ENCODE results near the gene ZNF438. TPM values are rescaled to one million over a fixed set of nuclear protein-coding genes. Genes with fewer than 3 reads are reported as not detected.

The ZNF438 gene
- total RNA-seq, 6 experiments from 2014 or later: 3.0 to 4.6 (median 3.9) TPM

DNA sequence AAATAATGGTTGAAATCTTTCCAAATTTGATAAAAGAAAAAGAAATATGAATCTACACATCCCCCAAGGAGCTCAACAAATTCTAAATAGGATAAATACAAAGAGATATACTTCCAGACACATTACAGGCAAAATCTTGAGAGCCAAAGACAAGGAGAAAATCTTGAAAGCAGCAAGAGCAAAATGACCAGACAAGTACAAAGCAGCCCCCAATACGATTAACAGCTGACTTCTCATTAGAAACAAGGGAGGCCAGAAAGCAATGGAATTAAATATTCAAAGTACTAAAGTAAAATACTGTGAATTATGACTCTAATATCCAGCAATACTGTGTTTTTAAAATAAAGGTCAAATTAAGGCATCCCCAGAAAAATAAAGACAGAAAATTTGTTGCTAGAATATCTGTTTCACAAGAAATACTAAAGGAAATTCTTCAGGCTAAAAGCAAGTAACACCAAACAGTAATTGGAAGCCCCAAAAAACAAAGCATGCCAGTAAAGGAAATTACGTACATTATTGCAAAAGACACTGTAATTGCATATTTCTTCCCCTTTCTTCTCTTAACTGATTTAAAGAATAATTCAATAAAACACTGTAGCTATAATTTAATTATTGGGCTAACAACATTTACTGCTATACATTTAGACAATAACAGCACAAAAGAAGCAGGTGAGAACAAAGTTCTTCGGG, 36.4 kb downstream of the ZNF438 start:
- no peak for TF ChIP-seq CTCF (IDR thresholded peaks at IDR 0.05)
- H3K27me3 Mint-ChIP-seq (ENCODE audit: insufficient read depth): no peaks in the 10 kb centered on the region; the same call in 1 of the 2 replicates
- DNase-seq: no peak

GRCh38 chr10:30993155-30993554, 38.5 kb downstream of the ZNF438 start:
- no peak overlapping the region for H3K27ac Mint-ChIP-seq
- DNase-seq: no peak
- H3K4me1 Mint-ChIP-seq (ENCODE audit: low read depth): peaks cover 44% of the 10 kb centered on the region
- no peak overlapping the region for H3K4me3 Mint-ChIP-seq
- peaks cover 46% of the 10 kb centered on the region for H3K36me3 Mint-ChIP-seq (ENCODE audit: low read depth)
- peaks cover 31% of the 10 kb centered on the region for H3K9me3 Mint-ChIP-seq
- no peaks in the 10 kb centered on the region; the same call in 1 of the 2 replicates for H3K27me3 Mint-ChIP-seq (ENCODE audit: insufficient read depth)
- TF ChIP-seq CTCF (IDR thresholded peaks at IDR 0.05): no peak

More for the DNA sequence above, 36.4 kb downstream of the ZNF438 start:
- Mint-ChIP-seq H3K4me3 (no peak overlapping the region), H3K4me1 (ENCODE audit: low read depth) (peaks cover 53% of the 10 kb centered on the region), H3K9me3 (peaks cover 31% of the 10 kb centered on the region), H3K27ac (no peak overlapping the region), H3K36me3 (ENCODE audit: low read depth) (peaks cover 46% of the 10 kb centered on the region)

DNA sequence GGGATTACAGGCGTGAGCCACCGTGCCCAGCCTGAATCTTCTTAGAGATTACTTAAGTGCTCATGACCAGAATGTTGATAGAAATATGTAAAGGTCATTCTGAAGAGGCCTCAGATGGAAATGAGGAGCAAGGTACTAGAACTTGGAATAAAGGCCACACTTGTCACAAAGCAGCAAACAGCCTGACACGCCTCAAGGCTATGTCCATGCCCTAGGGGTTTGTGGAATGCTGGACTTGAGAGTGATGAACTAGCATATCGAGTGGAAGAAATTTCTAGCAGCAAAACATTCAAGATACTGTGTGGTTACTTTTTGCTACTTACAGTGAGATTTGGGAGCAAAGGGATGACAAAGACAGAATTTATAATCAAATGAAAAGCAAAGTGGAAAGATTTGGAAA, 39.0 kb downstream of the ZNF438 start:
- H3K4me3 Mint-ChIP-seq: no peak overlapping the region
- H3K4me1 Mint-ChIP-seq (ENCODE audit: low read depth): peaks cover 41% of the 10 kb centered on the region
- no peak overlapping the region for H3K27ac Mint-ChIP-seq
- H3K27me3 Mint-ChIP-seq (ENCODE audit: insufficient read depth): no peaks in the 10 kb centered on the region; the same call in 1 of the 2 replicates
- H3K9me3 Mint-ChIP-seq: peaks cover 31% of the 10 kb centered on the region
- no peak for DNase-seq
- no peak for TF ChIP-seq CTCF (IDR thresholded peaks at IDR 0.05)
- H3K36me3 Mint-ChIP-seq (ENCODE audit: low read depth): peaks cover 44% of the 10 kb centered on the region

GRCh38 chr10:30991647-30992011, 40.0 kb downstream of the ZNF438 start:
- H3K4me3 Mint-ChIP-seq: no peak overlapping the region
- H3K36me3 Mint-ChIP-seq (ENCODE audit: low read depth): peaks cover 36% of the 10 kb centered on the region
- no peaks in the 10 kb centered on the region for H3K27me3 Mint-ChIP-seq (ENCODE audit: insufficient read depth)
- peaks cover 31% of the 10 kb centered on the region for H3K9me3 Mint-ChIP-seq
- no peak for DNase-seq
- no peak overlapping the region for H3K27ac Mint-ChIP-seq
- no peak for TF ChIP-seq CTCF (IDR thresholded peaks at IDR 0.05)
- H3K4me1 Mint-ChIP-seq (ENCODE audit: low read depth): peaks cover 34% of the 10 kb centered on the region

DNA sequence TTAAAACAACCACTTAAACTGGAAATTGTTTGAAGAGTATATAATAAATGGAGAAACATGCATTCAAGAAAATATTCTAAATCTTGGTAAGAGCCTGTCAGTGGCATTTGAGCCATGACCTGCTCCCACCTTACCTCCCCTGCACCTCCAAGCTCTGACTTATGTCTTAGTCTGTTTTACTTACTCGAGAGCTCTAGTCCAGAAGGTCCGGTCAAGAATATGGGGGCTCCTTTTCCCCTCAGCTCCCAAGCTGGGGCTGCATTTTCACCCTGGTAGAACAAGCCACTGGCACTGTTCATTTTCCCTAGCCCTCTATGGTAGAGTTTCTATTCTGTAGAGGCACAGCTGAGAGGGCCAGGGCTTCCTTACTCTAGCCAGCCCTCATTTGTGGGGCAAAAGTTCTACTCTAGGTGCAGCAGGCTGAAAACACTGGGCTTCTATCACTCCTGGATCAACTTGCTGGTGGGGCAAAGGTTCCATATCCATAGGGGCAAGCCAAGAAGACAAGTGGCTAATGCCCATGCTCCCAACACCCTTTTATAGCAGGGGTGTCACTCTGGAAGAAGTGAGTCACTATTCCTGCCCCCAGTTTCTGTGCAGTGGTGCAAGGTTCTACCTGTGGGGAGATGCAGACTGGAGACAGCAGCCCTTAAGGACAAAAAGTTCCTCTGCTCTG, 40.6 kb downstream of the ZNF438 start:
- Mint-ChIP-seq H3K9me3 (peaks cover 31% of the 10 kb centered on the region), H3K4me3 (no peak overlapping the region), H3K4me1 (ENCODE audit: low read depth) (peaks cover 34% of the 10 kb centered on the region), H3K36me3 (ENCODE audit: low read depth) (peaks cover 36% of the 10 kb centered on the region), H3K27me3 (ENCODE audit: insufficient read depth) (no peaks in the 10 kb centered on the region), H3K27ac (no peak overlapping the region)
- DNase-seq: no peak
- TF ChIP-seq CTCF (IDR thresholded peaks at IDR 0.05): no peak

Data from HFFc6 (cell line).